Peyer's patch (tissue), 4 donors: ENCODE data around the gene STK24. TPM values are rescaled to one million over a fixed set of nuclear protein-coding genes. Genes with fewer than 3 reads are reported as not detected.

ENCODE experiments used
- DNase-seq, 3 donors: peaks; one replicate each; pipeline ENCODE4 v3.0.0-alpha.2; 2017 to 2019
- H3K27ac ChIP-seq, 4 donors: fragments of 200-600 bp; sonication (generic); one replicate each; pipeline ENCODE4 v1.5.1; 2016 to 2019
- H3K27me3 ChIP-seq, 2 donors: fragments of 200-600 bp; sonication (generic); one replicate each; pipeline ENCODE4 v1.5.1; 2019
- H3K36me3 ChIP-seq, 3 donors: fragments of 200-600 bp; sonication (generic); one replicate each; pipeline ENCODE4 v1.5.1; 2016 to 2019
- H3K4me1 ChIP-seq, 4 donors: fragments of 200-600 bp; sonication (generic); one replicate each; pipeline ENCODE4 v1.5.1; 2016 to 2019
- H3K4me3 ChIP-seq, 4 donors: fragments of 200-600 bp; sonication (generic); 1 replicate in 3 of 4; 2 replicates in 1 of 4; pipeline ENCODE4 v1.5.1; 2016 to 2019; ENCODE audit warnings: mild to moderate bottlenecking in 1 of 4
- H3K9me3 ChIP-seq, 4 donors: fragments of 200-600 bp; sonication (generic); one replicate each; pipeline ENCODE4 v1.5.1; 2016 to 2019; ENCODE audit warnings: mild to moderate bottlenecking in 1 of 4
- CTCF ChIP-seq, 6 experiments: fragments of 450-650 bp in 4 of 6; fragments of 200-600 bp in 2 of 6; sonication (generic) in 1 of 6; IDR thresholded peaks; one replicate each; pipeline ENCODE4 v1.5.1; 2017 to 2019; ENCODE audit warnings: antibody characterized with exemption in 6 of 6, mild to moderate bottlenecking in 3 of 6, moderate library complexity in 1 of 6
- POLR2A ChIP-seq, 2 donors: fragments of 450-650 bp; IDR thresholded peaks; one replicate each; pipeline ENCODE4 v1.5.1; 2017; ENCODE audit warnings: antibody characterized with exemption in 2 of 2, mild to moderate bottlenecking in 2 of 2, moderate library complexity in 2 of 2
- total RNA-seq, 4 donors: library from RNA; depleted of rRNA; stranded (reverse); fragments of >200 nt; gene quantifications; one replicate each; pipeline ENCODE4 v1.1.0, GENCODE V29; 2016

Gene STK24
- total RNA-seq, 4 donors from 2014 or later: 84.2 to 137 (median 119) TPM

- Histone ChIP-seq H3K27me3 (no peaks in the 10 kb centered on the region), H3K36me3 (peaks cover 0 to 93% (median 0%) of the 10 kb centered on the region in 3 donors), H3K4me1 (no peaks in the 10 kb centered on the region), H3K4me3 (no peak overlapping the region), H3K9me3 (no peaks in the 10 kb centered on the region), H3K27ac (no peak overlapping the region)
- DNase-seq: no peak
- TF ChIP-seq POLR2A (IDR thresholded peaks at IDR 0.05): no peak
- no peak for TF ChIP-seq CTCF (IDR thresholded peaks at IDR 0.05)
These were observed 118.5 kb downstream of the STK24 start for GRCh38 chr13:98458431-98458830.

GRCh38 chr13:98457053-98457452 is 119.9 kb downstream of the STK24 start:
- peaks cover 0 to 91% (median 0%) of the 10 kb centered on the region in 3 donors for H3K36me3 ChIP-seq
- H3K4me1 ChIP-seq: no peaks in the 10 kb centered on the region
- H3K27ac ChIP-seq: no peak overlapping the region
- no peak for DNase-seq
- no peak overlapping the region for H3K4me3 ChIP-seq
- no peaks in the 10 kb centered on the region for H3K9me3 ChIP-seq
- no peak for TF ChIP-seq CTCF (IDR thresholded peaks at IDR 0.05)
- no peak for TF ChIP-seq POLR2A (IDR thresholded peaks at IDR 0.05)
- no peaks in the 10 kb centered on the region for H3K27me3 ChIP-seq

DNA sequence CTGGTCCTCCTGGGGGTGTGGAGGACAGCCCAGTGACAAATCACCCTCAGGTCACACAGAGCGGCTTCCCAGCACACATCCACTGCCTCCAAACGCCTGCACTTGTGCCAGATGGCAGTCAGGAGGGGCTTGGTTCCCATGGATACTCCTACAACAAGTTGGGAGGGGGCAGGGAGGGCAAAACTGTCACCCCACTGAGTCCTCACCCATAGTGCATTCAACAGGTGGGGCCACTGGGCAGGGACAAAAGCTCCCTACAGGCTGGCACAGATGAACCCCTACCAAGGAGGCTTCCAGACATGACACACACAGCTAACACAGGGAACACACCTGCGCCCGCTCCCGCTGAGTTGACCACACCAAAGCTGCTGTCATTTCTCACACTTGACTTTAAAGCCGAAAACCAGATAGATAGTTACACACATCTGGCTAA is 120.5 kb downstream of the STK24 start:
- TF ChIP-seq POLR2A (IDR thresholded peaks at IDR 0.05): no peak
- no peak for TF ChIP-seq CTCF (IDR thresholded peaks at IDR 0.05)
- no peak for DNase-seq
- H3K4me1 ChIP-seq: no peaks in the 10 kb centered on the region
- H3K9me3 ChIP-seq: no peaks in the 10 kb centered on the region
- peaks cover 0 to 91% (median 0%) of the 10 kb centered on the region in 3 donors for H3K36me3 ChIP-seq
- no peak overlapping the region for H3K27ac ChIP-seq
- H3K4me3 ChIP-seq: no peak overlapping the region
- no peaks in the 10 kb centered on the region for H3K27me3 ChIP-seq

- no peak for DNase-seq
- TF ChIP-seq CTCF (IDR thresholded peaks at IDR 0.05): no peak
- TF ChIP-seq POLR2A (IDR thresholded peaks at IDR 0.05): no peak
- Histone ChIP-seq H3K9me3 (no peaks in the 10 kb centered on the region), H3K4me1 (peaks cover 0 to 16% (median 0%) of the 10 kb centered on the region in 4 donors), H3K27me3 (no peaks in the 10 kb centered on the region), H3K36me3 (peaks cover 0 to 83% (median under 1%) of the 10 kb centered on the region in 3 donors), H3K4me3 (no peak overlapping the region), H3K27ac (peak overlapping the region in 3 of 4 donors; percentile 15 to 74 (median 57))
These were observed 122.5 kb downstream of the STK24 start for GRCh38 chr13:98454389-98454881.

GRCh38 chr13:98452851-98453843 is 123.8 kb downstream of the STK24 start:
- no peak for TF ChIP-seq CTCF (IDR thresholded peaks at IDR 0.05)
- TF ChIP-seq POLR2A (IDR thresholded peaks at IDR 0.05): no peak
- no peak overlapping the region for H3K4me3 ChIP-seq
- peaks cover 0 to 16% (median 0%) of the 10 kb centered on the region in 4 donors for H3K4me1 ChIP-seq
- no peak overlapping the region for H3K27ac ChIP-seq
- no peak for DNase-seq
- no peaks in the 10 kb centered on the region for H3K9me3 ChIP-seq
- H3K36me3 ChIP-seq: peaks cover 0 to 82% (median 4%) of the 10 kb centered on the region in 3 donors
- no peaks in the 10 kb centered on the region for H3K27me3 ChIP-seq
